K562 (cell line): ENCODE measurements around the gene MYPN. TPM values are rescaled to one million over a fixed set of nuclear protein-coding genes. Genes with fewer than 3 reads are reported as not detected.

Source experiments
- ATAC-seq: fragments of 200-7000 bp; cut with Tn5 transposase; 3 replicates; pipeline ENCODE4 v1.9.1; 2020; ENCODE audit warnings: moderate library complexity
- BruUV-seq: library from RNA; stranded (reverse); fragments of 400-500 nt; replicated peaks from 2 replicates; lab custom pipeline; 2021; lab: Mats Ljungman, UMichigan
- CTCF ChIA-PET: fragments of 300-600 bp; formaldehyde crosslinking; extraction: SDS; loops from one replicate; lab custom pipeline; 2021; ENCODE audit warnings: low intra/inter-chr PET ratio; lab: Yijun Ruan, JAX
- POLR2A ChIA-PET: fragments of 300-600, 350-650 bp; sonication (Branson Sonifier 250); formaldehyde crosslinking; extraction: SDS; loops from one replicate; lab custom pipeline; 2021; ENCODE audit warnings: antibody characterized with exemption, inconsistent platforms; lab: Yijun Ruan, JAX
- DNase-seq, 4 experiments: peaks; one replicate each; pipeline versions ENCODE4 v3.0.0 to v3.0.0-alpha.2; 2011 to 2018; ENCODE audit warnings: low spot score in 3 of 4, mixed read lengths in 3 of 4; ENCODE audit errors: extremely low read depth in 1 of 4
- FAIRE-seq: peaks from 2 replicates; lab custom pipeline; 2011; peaks lifted over from hg19 to GRCh38; lab: Jason Lieb, UNC
- H2AFZ ChIP-seq: 2 replicates; pipeline ENCODE4 v1.6.0; 2011; ENCODE audit warnings: low read depth, low read length, control low read depth, inconsistent platforms
- H3K27ac ChIP-seq: fragments of 200-600 bp; 3 replicates; pipeline ENCODE4 v1.8.0; 2011; ENCODE audit warnings: low read depth, mild to moderate bottlenecking, control low read depth, inconsistent platforms, low read length, moderate library complexity, mixed read lengths; ENCODE audit errors: extremely low read depth
- H3K27me3 ChIP-seq, 2 experiments: fragments of 300-600 bp in 1 of 2; 2 replicates in 1 of 2; 3 replicates in 1 of 2; pipeline versions ENCODE4 v1.6.0 to v1.8.0; 2011; ENCODE audit warnings: inconsistent platforms in 2 of 2, low read length in 2 of 2, mild to moderate bottlenecking in 1 of 2, mixed read lengths in 1 of 2, moderate library complexity in 1 of 2; ENCODE audit not compliant: control insufficient read depth in 2 of 2, insufficient read depth in 2 of 2
- H3K36me3 ChIP-seq: fragments of 300-600 bp; 3 replicates; pipeline ENCODE4 v1.8.0; 2011; ENCODE audit warnings: mild to moderate bottlenecking, low read length, inconsistent platforms; ENCODE audit not compliant: control insufficient read depth, insufficient read depth
- H3K4me1 ChIP-seq, 2 experiments: fragments of 200-600 bp in 1 of 2; replicated peaks in 1 of 2; 2 replicates in 1 of 2; 3 replicates in 1 of 2; pipeline versions ENCODE4 v1.5.1 to v1.8.0; 2011; ENCODE audit warnings: inconsistent platforms in 2 of 2, low read length in 2 of 2, mild to moderate bottlenecking in 1 of 2, mixed read lengths in 1 of 2, moderate library complexity in 1 of 2; ENCODE audit not compliant: control insufficient read depth in 2 of 2, insufficient read depth in 2 of 2
- H3K4me2 ChIP-seq: 2 replicates; pipeline ENCODE4 v1.6.1; 2011; ENCODE audit warnings: low read length, control low read depth, inconsistent platforms, mixed read lengths; ENCODE audit not compliant: insufficient read depth
- H3K4me3 ChIP-seq: fragments of 200-600 bp; sonication (generic), shearing (Covaris generic); 2 replicates; pipeline ENCODE4 v1.5.1; 2016; ENCODE audit warnings: control low read depth, inconsistent platforms
- H3K79me2 ChIP-seq: fragments of 200-600 bp; 3 replicates; pipeline ENCODE4 v1.8.0; 2011; ENCODE audit warnings: low read length, inconsistent platforms; ENCODE audit not compliant: control insufficient read depth, insufficient read depth
- H3K9ac ChIP-seq, 2 experiments: 2 replicates each; pipeline versions ENCODE4 v1.6.0 to v1.6.1; 2011; ENCODE audit warnings: low read depth in 2 of 2, low read length in 2 of 2, control low read depth in 1 of 2, inconsistent platforms in 1 of 2, mild to moderate bottlenecking in 1 of 2, mixed read lengths in 1 of 2; ENCODE audit not compliant: insufficient read depth in 1 of 2
- H3K9me1 ChIP-seq: one replicate; pipeline ENCODE4 v1.6.0; 2011; ENCODE audit warnings: inconsistent platforms, mild to moderate bottlenecking, low read length, moderate library complexity; ENCODE audit not compliant: control insufficient read depth, insufficient read depth
- H3K9me3 ChIP-seq: replicated peaks from 2 replicates; pipeline ENCODE4 v1.5.1; 2011; ENCODE audit warnings: low read depth, low read length, inconsistent platforms; ENCODE audit not compliant: control insufficient read depth, insufficient read depth
- H4K20me1 ChIP-seq: replicated peaks from 2 replicates; pipeline ENCODE4 v1.6.1; 2011; ENCODE audit warnings: low read length, inconsistent platforms, mixed read lengths; ENCODE audit not compliant: control insufficient read depth, insufficient read depth
- BHLHE40 ChIP-seq: IDR thresholded peaks from 2 replicates; pipeline ENCODE4 v1.6.1; 2011; ENCODE audit warnings: low read length, improper control_type of control experiment
- HMGN3 ChIP-seq: IDR thresholded peaks from 2 replicates; pipeline ENCODE4 v1.6.1; 2011; ENCODE audit warnings: borderline replicate concordance, low read depth, mild to moderate bottlenecking, mixed read lengths, low read length; ENCODE audit not compliant: insufficient read length; ENCODE audit errors: extremely low read depth
- NBN ChIP-seq: fragments of 450-650 bp; IDR thresholded peaks from 2 replicates; pipeline ENCODE4 v1.6.1; 2016; ENCODE audit warnings: low read depth, mild to moderate bottlenecking
- POLR2G ChIP-seq: fragments of 200-400 bp; formaldehyde crosslinking; IDR thresholded peaks from 2 replicates; pipeline ENCODE4 v1.6.1; 2017; ENCODE audit warnings: low read depth, mild to moderate bottlenecking, antibody characterized with exemption, low read length, moderate library complexity
- PRDM10 ChIP-seq: fragments of 450-650 bp; IDR thresholded peaks from 2 replicates; pipeline ENCODE4 v1.6.1; 2018; ENCODE audit not compliant: partially characterized antibody
- SIRT6 ChIP-seq: IDR thresholded peaks from one replicate; pipeline ENCODE4 v1.6.1; 2012; ENCODE audit warnings: low read depth, mild to moderate bottlenecking, control low read depth, inconsistent platforms, low read length, moderate library complexity
- ZNF165 ChIP-seq: fragments of 250-450 bp; sonication (Bioruptor Pico); IDR thresholded peaks from 2 replicates; pipeline ENCODE4 v1.4.0; 2020; ENCODE audit warnings: borderline replicate concordance
- ZNF274 ChIP-seq: IDR thresholded peaks from 2 replicates; pipeline ENCODE4 v1.6.1; 2011; ENCODE audit warnings: low read depth, mild to moderate bottlenecking, low read length, moderate library complexity, borderline replicate concordance
- ZNF282 ChIP-seq: sonication (generic); formaldehyde crosslinking; IDR thresholded peaks from 2 replicates; pipeline ENCODE4 v1.8.1; 2023; ENCODE audit warnings: missing genetic modification reagents
- ZNF76 ChIP-seq: fragments of 250-450 bp; sonication (Bioruptor Pico); IDR thresholded peaks from 2 replicates; pipeline ENCODE4 v1.4.0; 2020; ENCODE audit warnings: mild to moderate bottlenecking, moderate library complexity, borderline replicate concordance
- WGBS: fragments of 100-300 bp; shearing (Covaris generic); methylation state at CpG from one replicate; pipeline ENCODE4 v1.1.6; 2016; ENCODE audit warnings: low coverage, mixed read lengths; ENCODE audit not compliant: insufficient coverage; ENCODE audit errors: missing lambda C conversion rate; 5-methylcytosine and 5-hydroxymethylcytosine counted together
- in situ Hi-C: fragments of 300-500 bp; cut with MboI; formaldehyde crosslinking; loops from 4 replicates; pipeline ENCODE4 v1.15.0; 2018; ENCODE audit warnings: inconsistent platforms, mixed read lengths
- intact Hi-C: fragments of 100-400 bp; cut with micrococcal nuclease; formaldehyde crosslinking; loops from 2 replicates; pipeline ENCODE4 v1.14.2; 2022
- polyA plus RNA-seq, 8 experiments: library from polyadenylated mRNA; depleted of rRNA in 4 of 8; stranded (reverse) in 5 of 8; unstranded in 3 of 8; fragments of >200 nt; fragmentation: Nextera tagmentation in 2 of 8; fragmentation: Illumina TruSeq in 1 of 8; extraction: Ambion mirVana in 2 of 8; extraction: Trizol in 1 of 8; gene quantifications; 2 replicates each; pipeline versions ENCODE4 v1.2.1 to v1.2.3, GENCODE V29; 2011 to 2014; ENCODE audit warnings: inconsistent platforms in 1 of 8, missing spikeins in 1 of 8
- total RNA-seq, 7 experiments: library from RNA; depleted of rRNA in 6 of 7; stranded (reverse); fragments of >200 nt in 6 of 7; fragmentation: Illumina TruSeq in 2 of 7; extraction: Trizol in 2 of 7; gene quantifications; 2 replicates each; pipeline versions ENCODE4 v1.2.1 to v1.2.3, GENCODE V29; 2011 to 2021; ENCODE audit warnings: low replicate concordance in 1 of 7
- TF ChIP-seq, protein P1 (sequence below), 2 experiments: fragments of 450-650 bp in 1 of 2; sonication (generic) in 1 of 2; formaldehyde crosslinking in 1 of 2; IDR thresholded peaks in 1 of 2; conservative IDR thresholded peaks in 1 of 2; 2 replicates each; pipeline versions ENCODE4 v1.6.1 to v1.8.1; 2016 to 2023; ENCODE audit warnings: mild to moderate bottlenecking in 2 of 2, moderate library complexity in 2 of 2, inconsistent platforms in 1 of 2, missing genetic modification reagents in 1 of 2

Gene MYPN
- total and polyA plus RNA-seq, 9 of the 15 experiments (the other 6 are each of a cell fraction or from before 2014, with no cell fraction given), result not detected

DNA sequence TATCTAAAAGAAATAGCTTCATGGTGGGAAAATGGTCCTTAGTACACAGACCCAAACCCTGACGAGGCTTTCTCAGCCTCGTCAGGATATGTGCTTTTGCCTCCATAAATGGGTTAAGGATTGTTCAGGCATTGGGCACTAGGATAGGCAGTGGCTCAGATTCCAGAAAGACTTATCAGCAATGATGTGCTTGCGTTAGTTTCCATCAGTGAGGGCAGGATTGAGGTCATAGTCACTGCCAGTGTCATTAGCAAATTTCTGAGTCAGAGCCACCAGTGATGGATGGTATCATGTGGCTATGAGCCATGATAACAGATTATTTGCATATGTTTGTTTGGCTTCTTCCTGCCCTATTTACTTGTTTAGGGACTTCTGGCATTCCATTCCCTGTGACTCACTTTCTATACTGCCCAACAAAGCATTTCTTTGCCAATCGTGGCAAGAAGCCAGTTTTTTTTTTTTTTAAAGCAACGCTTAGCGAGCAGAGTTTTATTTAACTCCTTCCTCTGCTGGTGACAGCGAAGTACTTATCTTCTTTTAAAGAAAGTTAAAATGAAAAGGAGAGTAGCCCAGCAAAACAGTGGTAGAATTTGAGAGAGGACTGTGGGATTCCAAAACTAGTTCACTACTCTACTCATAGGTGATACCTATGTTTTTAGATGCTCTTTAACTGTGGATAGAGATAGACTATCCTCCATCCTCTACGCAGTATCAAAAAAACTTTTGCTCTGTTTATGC is 44.4 kb downstream of the MYPN start (continued):
- TF ChIP-seq, protein P1, sequence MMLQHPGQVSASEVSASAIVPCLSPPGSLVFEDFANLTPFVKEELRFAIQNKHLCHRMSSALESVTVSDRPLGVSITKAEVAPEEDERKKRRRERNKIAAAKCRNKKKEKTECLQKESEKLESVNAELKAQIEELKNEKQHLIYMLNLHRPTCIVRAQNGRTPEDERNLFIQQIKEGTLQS (IDR thresholded peaks at IDR 0.05), result peak; percentile 90
- TF ChIP-seq, protein P1 (CRISPR knock-in tag; conservative IDR thresholded peaks at IDR 0.05), result no peak
- TF ChIP-seq ZNF282 (CRISPR knock-in tag) (no peak), ZNF76 (CRISPR knock-in tag) (no peak)

DNA sequence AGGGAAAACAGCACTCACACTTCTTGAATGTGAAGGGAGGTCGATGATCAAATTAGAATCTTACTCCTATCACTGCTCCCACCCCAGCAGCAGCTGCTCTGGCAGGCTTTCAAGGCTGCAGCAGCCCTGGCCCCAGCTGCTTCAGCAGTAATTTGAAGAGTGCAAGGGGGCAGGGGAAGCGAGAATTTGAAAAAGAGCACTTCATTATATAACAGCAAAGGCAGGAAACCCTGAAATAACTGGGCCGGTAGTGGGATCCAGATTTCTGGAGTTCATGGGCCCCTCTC is 44.9 kb downstream of the MYPN start:
- Histone ChIP-seq H3K4me2 (no peak overlapping the region), H3K36me3 (no peaks in the 10 kb centered on the region), H3K9me3 (no peaks in the 10 kb centered on the region), H3K79me2 (no peaks in the 10 kb centered on the region), H3K27me3 (peaks cover 3 to 4% of the 10 kb centered on the region in 2 experiments; a peak in 4 of 5 replicates), H3K9me1 (no peaks in the 10 kb centered on the region), H2AFZ (no peak overlapping the region), H3K9ac (no peak overlapping the region), H4K20me1 (no peaks in the 10 kb centered on the region), H3K4me3 (no peak overlapping the region), H3K27ac (no peak overlapping the region), H3K4me1 (no peaks in the 10 kb centered on the region)
- TF ChIP-seq PRDM10 (no peak), ZNF165 (CRISPR knock-in tag) (no peak), BHLHE40 (no peak), ZNF274 (no peak), POLR2G (no peak), NBN (no peak), SIRT6 (no peak), HMGN3 (no peak)
- WGBS, result 0% methylated on average over 3 of the region's 3 CpGs
- FAIRE-seq, result no peak
- DNase-seq, result no peak
- in situ Hi-C loops (loop anchor here (5.0 kb wide), 1 partner anchor 367 kb away; no protein-coding TSS in a partner anchor), intact Hi-C loops (no loop called here)
- ChIA-PET POLR2A (interaction anchor here (0.9 kb wide), 1 partner anchor 12 kb away, joined by 3 read pairs; no protein-coding TSS in a partner anchor), CTCF (no interaction called here)
- no TSS peak for BruUV-seq
- ATAC-seq, result no peak
